K562 (cell line): Measurements from ENCODE around the gene MRO. TPM values are rescaled to one million over a fixed set of nuclear protein-coding genes. Genes with fewer than 3 reads are reported as not detected.

Experiments used
- ATF1 ChIP-seq, 2 experiments: fragments of 450-650 bp in 1 of 2; IDR thresholded peaks; 2 replicates each; pipeline ENCODE4 v1.6.1; 2016; ENCODE audit warnings: missing compliant biosample characterization in 1 of 2, missing genetic modification characterization in 1 of 2
- CEBPZ ChIP-seq: fragments of 150-350 bp; IDR thresholded peaks from 2 replicates; pipeline ENCODE4 v1.6.1; 2014; ENCODE audit warnings: low read depth, mild to moderate bottlenecking, low read length, borderline replicate concordance
- E2F6 ChIP-seq, 2 experiments: IDR thresholded peaks; 2 replicates each; pipeline ENCODE4 v1.6.1; 2011; ENCODE audit warnings: borderline replicate concordance in 1 of 2, control low read depth in 1 of 2, low read depth in 1 of 2, low read length in 1 of 2, mild to moderate bottlenecking in 1 of 2, mixed read lengths in 1 of 2, moderate library complexity in 1 of 2; ENCODE audit not compliant: insufficient read depth in 1 of 2, insufficient read length in 1 of 2, poor library complexity in 1 of 2, severe bottlenecking in 1 of 2; ENCODE audit errors: extremely low read depth in 1 of 2
- HDAC6 ChIP-seq: IDR thresholded peaks from 2 replicates; pipeline ENCODE4 v1.6.1; 2012; ENCODE audit warnings: low read depth, mild to moderate bottlenecking, control low read depth, inconsistent platforms, low read length, moderate library complexity
- NONO ChIP-seq, 2 experiments: fragments of 200-400 bp in 1 of 2; fragments of 450-650 bp in 1 of 2; formaldehyde crosslinking in 1 of 2; IDR thresholded peaks; 2 replicates each; pipeline ENCODE4 v1.6.1; 2017; ENCODE audit warnings: low read depth in 2 of 2, mild to moderate bottlenecking in 2 of 2, moderate library complexity in 2 of 2, low read length in 1 of 2
- polyA plus RNA-seq, 8 experiments: library from polyadenylated mRNA; depleted of rRNA in 4 of 8; stranded (reverse) in 5 of 8; unstranded in 3 of 8; fragments of >200 nt; fragmentation: Nextera tagmentation in 2 of 8; fragmentation: Illumina TruSeq in 1 of 8; extraction: Ambion mirVana in 2 of 8; extraction: Trizol in 1 of 8; gene quantifications; 2 replicates each; pipeline versions ENCODE4 v1.2.1 to v1.2.3, GENCODE V29; 2011 to 2014; ENCODE audit warnings: inconsistent platforms in 1 of 8, missing spikeins in 1 of 8
- total RNA-seq, 7 experiments: library from RNA; depleted of rRNA in 6 of 7; stranded (reverse); fragments of >200 nt in 6 of 7; fragmentation: Illumina TruSeq in 2 of 7; extraction: Trizol in 2 of 7; gene quantifications; 2 replicates each; pipeline versions ENCODE4 v1.2.1 to v1.2.3, GENCODE V29; 2011 to 2021; ENCODE audit warnings: low replicate concordance in 1 of 7

MRO gene
- total and polyA plus RNA-seq, 9 of the 15 experiments (the other 6 are each of a cell fraction or from before 2014, with no cell fraction given): 0.06 TPM; not detected in 8

GRCh38 chr18:50848991-50849390 is 29.2 kb upstream of the MRO start (continued):
- TF ChIP-seq NONO (IDR thresholded peaks at IDR 0.05; ENCODE audit: low read depth in 2 of 2, low read length in 1 of 2) (no peak), E2F6 (IDR thresholded peaks at IDR 0.05; ENCODE audit: borderline replicate concordance in 1 of 2, extremely low read depth in 1 of 2, insufficient read depth in 1 of 2, insufficient read length in 1 of 2, low read depth in 1 of 2, low read length in 1 of 2, poor library complexity in 1 of 2, severe bottlenecking in 1 of 2) (no peak), HDAC6 (no peak), ATF1 (CRISPR knock-in tag; IDR thresholded peaks at IDR 0.05) (no peak), ATF1 (tag; IDR thresholded peaks at IDR 0.05) (no peak), CEBPZ (no peak)
